Endothelial cell of umbilical vein (primary cell): ENCODE data around the gene ARHGAP45. TPM values are rescaled to one million over a fixed set of nuclear protein-coding genes. Genes with fewer than 3 reads are reported as not detected.

Source experiments
- BruUV-seq: library from RNA; stranded (reverse); fragments of 400-500 nt; replicated peaks from 2 replicates; lab custom pipeline; 2021; lab: Mats Ljungman, UMichigan
- CTCF ChIA-PET: fragments of 300-600, 350-600 bp; sonication (Branson Sonifier 250); formaldehyde crosslinking; loops from one replicate; lab custom pipeline; 2021; ENCODE audit warnings: antibody characterized with exemption, inconsistent platforms; lab: Charles Lee
- POLR2A ChIA-PET: fragments of 300-600, 350-600 bp; sonication (Branson Sonifier 250); formaldehyde crosslinking; loops from one replicate; lab custom pipeline; 2021; ENCODE audit warnings: antibody characterized with exemption, inconsistent platforms; lab: Charles Lee
- DNase-seq: peaks from one replicate; pipeline ENCODE4 v3.0.0-alpha.2; 2011; ENCODE audit warnings: low read depth, low spot score
- FAIRE-seq: peaks from 2 replicates; lab custom pipeline; 2011; peaks lifted over from hg19 to GRCh38; lab: Jason Lieb, UNC
- H2AFZ ChIP-seq: 2 replicates; pipeline ENCODE4 v1.6.0; 2012; ENCODE audit warnings: low read depth, low read length, control low read depth, inconsistent platforms
- H3K27ac ChIP-seq: 2 replicates; pipeline ENCODE4 v1.5.1; 2011; ENCODE audit warnings: low read depth, mild to moderate bottlenecking, control low read depth, low read length, moderate library complexity; ENCODE audit not compliant: insufficient read depth
- H3K27me3 ChIP-seq, 2 experiments: 2 replicates each; pipeline versions ENCODE4 v1.6.0 to v1.6.1; 2011; ENCODE audit warnings: low read length in 2 of 2, mixed read lengths in 1 of 2; ENCODE audit not compliant: control insufficient read depth in 2 of 2, insufficient read depth in 2 of 2
- H3K36me3 ChIP-seq, 2 experiments: 2 replicates in 1 of 2; 3 replicates in 1 of 2; pipeline ENCODE4 v1.5.1; 2011; ENCODE audit warnings: low read length in 2 of 2, mild to moderate bottlenecking in 1 of 2, moderate library complexity in 1 of 2; ENCODE audit not compliant: control insufficient read depth in 2 of 2, insufficient read depth in 2 of 2; ENCODE audit errors: extremely low read depth in 1 of 2
- H3K4me1 ChIP-seq: 3 replicates; pipeline ENCODE4 v1.5.1; 2011; ENCODE audit warnings: mild to moderate bottlenecking, low read length; ENCODE audit not compliant: control insufficient read depth, insufficient read depth; ENCODE audit errors: extremely low read depth
- H3K4me2 ChIP-seq: 2 replicates; pipeline ENCODE4 v1.6.1; 2011; ENCODE audit warnings: low read length, control low read depth, mixed read lengths; ENCODE audit not compliant: insufficient read depth
- H3K4me3 ChIP-seq, 3 experiments: fragments of 200-600 bp in 1 of 3; sonication (generic), shearing (Covaris generic) in 1 of 3; replicated peaks in 1 of 3; 2 replicates each; pipeline ENCODE4 v1.5.1; 2011 to 2016; ENCODE audit warnings: control low read depth in 3 of 3, low read length in 3 of 3, mild to moderate bottlenecking in 2 of 3, inconsistent platforms in 1 of 3, low read depth in 1 of 3, moderate library complexity in 1 of 3; ENCODE audit not compliant: insufficient read depth in 1 of 3
- H3K79me2 ChIP-seq: 2 replicates; pipeline ENCODE4 v1.6.0; 2012; ENCODE audit warnings: low read length, inconsistent platforms; ENCODE audit not compliant: control insufficient read depth, insufficient read depth
- H3K9ac ChIP-seq: replicated peaks from 2 replicates; pipeline ENCODE3; 2011; ENCODE audit warnings: low read length, control low read depth; ENCODE audit not compliant: insufficient read depth; ENCODE audit errors: extremely low read depth
- H3K9me1 ChIP-seq: replicated peaks from 3 replicates; pipeline ENCODE4 v1.6.0; 2011; ENCODE audit warnings: mild to moderate bottlenecking, low read length; ENCODE audit not compliant: control insufficient read depth, insufficient read depth; ENCODE audit errors: extremely low read depth
- H3K9me3 ChIP-seq: replicated peaks from 2 replicates; pipeline ENCODE4 v1.5.1; 2012; ENCODE audit warnings: low read length, inconsistent platforms; ENCODE audit not compliant: control insufficient read depth, insufficient read depth
- H4K20me1 ChIP-seq: replicated peaks from 2 replicates; pipeline ENCODE3; 2011; ENCODE audit warnings: mild to moderate bottlenecking, low read length; ENCODE audit not compliant: control insufficient read depth, insufficient read depth; ENCODE audit errors: extremely low read depth
- EZH2 ChIP-seq: IDR thresholded peaks from 2 replicates; pipeline ENCODE4 v1.6.1; 2012; ENCODE audit warnings: borderline replicate concordance, low read depth, mild to moderate bottlenecking, moderate library complexity, low read length, inconsistent platforms; ENCODE audit not compliant: severe bottlenecking
- FOS ChIP-seq: IDR thresholded peaks from 2 replicates; pipeline ENCODE4 v1.6.1; 2011; ENCODE audit warnings: mild to moderate bottlenecking, low read length, moderate library complexity, borderline replicate concordance; ENCODE audit not compliant: insufficient read depth
- GATA2 ChIP-seq: IDR thresholded peaks from 2 replicates; pipeline ENCODE4 v1.7.0; 2011; ENCODE audit warnings: low read depth, mild to moderate bottlenecking, moderate library complexity, mixed read lengths, low read length; ENCODE audit not compliant: insufficient read length, insufficient read depth
- JUN ChIP-seq: IDR thresholded peaks from 2 replicates; pipeline ENCODE4 v1.6.1; 2011; ENCODE audit warnings: borderline replicate concordance, low read depth; ENCODE audit not compliant: insufficient read length, insufficient read depth
- MYC ChIP-seq: IDR thresholded peaks from one replicate; pipeline ENCODE4 v1.6.1; 2011; ENCODE audit warnings: mild to moderate bottlenecking, low read depth, low read length
- POLR2A ChIP-seq: IDR thresholded peaks from 2 replicates; pipeline ENCODE4 v1.6.1; 2012; ENCODE audit warnings: low read depth, mild to moderate bottlenecking, control low read depth, low read length
- POLR2AphosphoS5 ChIP-seq: IDR thresholded peaks from 2 replicates; pipeline ENCODE4 v1.6.1; 2012; ENCODE audit warnings: low read depth, mild to moderate bottlenecking, control low read depth, low read length, moderate library complexity; ENCODE audit not compliant: insufficient read depth
- dilution Hi-C: fragments of 300-500 bp; cut with MboI; formaldehyde crosslinking; loops from one replicate; pipeline ENCODE4 v1.15.0; 2019; ENCODE audit warnings: low sequenced_read_pairs; ENCODE audit not compliant: extremely low pct_ligation_motif_present
- intact Hi-C: fragments of 100-400 bp; cut with micrococcal nuclease; formaldehyde crosslinking; loops from one replicate; pipeline ENCODE4 v1.10.0; 2022
- polyA plus RNA-seq, 4 experiments: library from polyadenylated mRNA; depleted of rRNA in 3 of 4; stranded (reverse) in 3 of 4; unstranded in 1 of 4; fragments of >200 nt; gene quantifications; 2 replicates each; pipeline versions ENCODE4 v1.2.1 to v1.2.3, GENCODE V29; 2011 to 2012; ENCODE audit warnings: missing spikeins in 1 of 4
- total RNA-seq: library from RNA; stranded (reverse); gene quantifications from 2 replicates; pipeline ENCODE4 v1.2.3, GENCODE V29; 2021
- TF ChIP-seq, protein P1 (sequence below), 2 donors: IDR thresholded peaks; 1 replicate in 1 of 2; 2 replicates in 1 of 2; pipeline ENCODE4 v1.5.1; 2011; ENCODE audit warnings: low read length in 2 of 2, mild to moderate bottlenecking in 2 of 2, moderate library complexity in 2 of 2, control low read depth in 1 of 2, inconsistent platforms in 1 of 2, low read depth in 1 of 2; ENCODE audit not compliant: insufficient read depth in 1 of 2; ENCODE audit errors: extremely low read depth in 1 of 2
- TF ChIP-seq, protein P2 (sequence below): IDR thresholded peaks from 2 replicates; pipeline ENCODE4 v1.6.1; 2011; ENCODE audit not compliant: insufficient read depth, insufficient read length

Gene ARHGAP45
- total and polyA plus RNA-seq, 2 donors (not counting 3 experiments of a cell fraction or from before 2014, with no cell fraction given), result 7.5 to 10.4 TPM

DNA sequence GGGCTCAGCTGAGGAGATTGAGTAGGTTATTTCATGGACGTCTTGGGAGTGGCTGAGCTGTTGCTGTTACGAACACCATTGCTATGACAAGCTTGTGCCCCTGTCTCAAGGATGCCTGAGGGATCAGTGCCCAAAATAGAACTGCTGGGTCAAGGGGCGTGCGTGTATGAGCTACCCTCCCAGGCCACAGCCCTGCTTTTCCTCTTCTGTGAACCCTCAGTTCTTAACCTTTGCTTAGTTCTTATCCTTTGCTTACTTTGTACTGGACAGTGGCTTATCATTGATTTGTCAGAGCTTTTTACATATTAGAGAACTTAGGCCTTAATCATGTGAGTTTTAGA is 9.0 kb downstream of the ARHGAP45 start:
- intact Hi-C loops, result no loop called here
- Histone ChIP-seq H3K79me2 (no peaks in the 10 kb centered on the region), H3K36me3 (no peaks in the 10 kb centered on the region), H3K9me1 (no peaks in the 10 kb centered on the region), H3K4me2 (no peak overlapping the region), H3K9me3 (no peaks in the 10 kb centered on the region), H3K4me3 (no peak overlapping the region), H3K9ac (no peak overlapping the region), H3K27me3 (no peaks in the 10 kb centered on the region), H3K4me1 (no peaks in the 10 kb centered on the region), H2AFZ (no peak overlapping the region), H4K20me1 (no peaks in the 10 kb centered on the region), H3K27ac (no peak overlapping the region)
- no TSS peak for BruUV-seq
- dilution Hi-C loops, result no loop called here
- no peak for TF ChIP-seq JUN
- TF ChIP-seq POLR2AphosphoS5, result no peak
- TF ChIP-seq FOS, result no peak
- TF ChIP-seq EZH2, result no peak
- TF ChIP-seq, protein P1, sequence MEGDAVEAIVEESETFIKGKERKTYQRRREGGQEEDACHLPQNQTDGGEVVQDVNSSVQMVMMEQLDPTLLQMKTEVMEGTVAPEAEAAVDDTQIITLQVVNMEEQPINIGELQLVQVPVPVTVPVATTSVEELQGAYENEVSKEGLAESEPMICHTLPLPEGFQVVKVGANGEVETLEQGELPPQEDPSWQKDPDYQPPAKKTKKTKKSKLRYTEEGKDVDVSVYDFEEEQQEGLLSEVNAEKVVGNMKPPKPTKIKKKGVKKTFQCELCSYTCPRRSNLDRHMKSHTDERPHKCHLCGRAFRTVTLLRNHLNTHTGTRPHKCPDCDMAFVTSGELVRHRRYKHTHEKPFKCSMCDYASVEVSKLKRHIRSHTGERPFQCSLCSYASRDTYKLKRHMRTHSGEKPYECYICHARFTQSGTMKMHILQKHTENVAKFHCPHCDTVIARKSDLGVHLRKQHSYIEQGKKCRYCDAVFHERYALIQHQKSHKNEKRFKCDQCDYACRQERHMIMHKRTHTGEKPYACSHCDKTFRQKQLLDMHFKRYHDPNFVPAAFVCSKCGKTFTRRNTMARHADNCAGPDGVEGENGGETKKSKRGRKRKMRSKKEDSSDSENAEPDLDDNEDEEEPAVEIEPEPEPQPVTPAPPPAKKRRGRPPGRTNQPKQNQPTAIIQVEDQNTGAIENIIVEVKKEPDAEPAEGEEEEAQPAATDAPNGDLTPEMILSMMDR (IDR thresholded peaks at IDR 0.05; ENCODE audit: extremely low read depth in 1 of 2, insufficient read depth in 1 of 2, low read depth in 1 of 2, low read length in 2 of 2), result no peak
- TF ChIP-seq, protein P2, sequence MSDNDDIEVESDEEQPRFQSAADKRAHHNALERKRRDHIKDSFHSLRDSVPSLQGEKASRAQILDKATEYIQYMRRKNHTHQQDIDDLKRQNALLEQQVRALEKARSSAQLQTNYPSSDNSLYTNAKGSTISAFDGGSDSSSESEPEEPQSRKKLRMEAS, result no peak
- no peak for TF ChIP-seq MYC
- TF ChIP-seq POLR2A, result no peak
- no peak for TF ChIP-seq GATA2
- CTCF ChIA-PET, result interaction anchor here (1.9 kb wide), 1 partner anchor 11 kb away, joined by 13 read pairs; no protein-coding TSS in a partner anchor
- no peak for FAIRE-seq
- no peak for DNase-seq
- POLR2A ChIA-PET, result no interaction called here
